ENCODE results near the gene MIGA1. TPM values are rescaled to one million over a fixed set of nuclear protein-coding genes. Genes with fewer than 3 reads are reported as not detected.
"Not testable (repeated sequence)": the region's sequence is repeated elsewhere in the genome, so short reads cannot be mapped to it uniquely, and the experiment has no call there.

The MIGA1 gene
- total and polyA plus RNA-seq, 2 of the 4 experiments (the other 2 are of a cell fraction): 5.7 to 16.3 TPM

DNA sequence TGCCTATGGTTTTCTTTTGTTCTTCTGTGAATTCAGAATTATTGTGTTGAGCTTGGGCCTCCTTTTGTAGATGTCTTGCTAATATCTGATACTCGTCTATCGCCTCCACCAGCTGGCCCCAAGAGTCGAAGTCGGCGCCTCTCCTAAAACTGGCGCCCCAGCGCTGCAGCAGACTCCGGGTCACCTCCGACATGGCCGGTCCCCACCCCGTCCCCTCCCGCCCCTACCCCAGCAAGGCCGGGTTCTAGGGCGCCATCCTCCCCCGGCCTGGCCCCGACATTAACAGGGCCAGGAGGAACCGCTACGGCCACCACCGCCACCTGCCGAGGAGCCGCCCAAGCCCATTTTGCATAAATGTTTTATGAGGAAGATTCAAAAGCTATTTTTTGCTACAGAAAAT lies 32.1 kb downstream of the MIGA1 start:
- CTCF ChIA-PET: not testable (repeated sequence)

More for the DNA sequence above, 32.1 kb downstream of the MIGA1 start:
- H4K91ac ChIP-seq (ENCODE audit: insufficient read depth, low read depth, low read length); H2BK15ac ChIP-seq (ENCODE audit: low read depth, low read length); H3K56ac ChIP-seq (ENCODE audit: extremely low read depth, insufficient read depth, low read length); H2BK120ac ChIP-seq (ENCODE audit: low read depth, low read length); H4K8ac ChIP-seq (ENCODE audit: low read depth in 2 of 2, low read length in 2 of 2); H3K9me3 ChIP-seq (ENCODE audit: control insufficient read depth, insufficient read depth, low read length); BruUV-seq (replicated peaks); H2AK9ac ChIP-seq (replicated peaks; ENCODE audit: low read depth, low read length, poor library complexity); H2BK20ac ChIP-seq (ENCODE audit: low read depth, low read length); H3K27ac ChIP-seq (ENCODE audit: insufficient read depth, low read length); H2AFZ ChIP-seq (replicated peaks; ENCODE audit: low read length, poor library complexity); dilution Hi-C loops (cut with HindIII; ENCODE audit: low sequenced_read_pairs, unreplicated experiment); H3K23ac ChIP-seq (ENCODE audit: low read depth, low read length); ATAC-seq (ENCODE audit: low read depth); DNase-seq; H3K9me1 ChIP-seq (ENCODE audit: insufficient read depth, low read length); H3K27me3 ChIP-seq (ENCODE audit: control insufficient read depth, insufficient read depth, low read length); H3K79me1 ChIP-seq (ENCODE audit: low read depth in 1 of 2, low read length in 2 of 2); H3K4me1 ChIP-seq (ENCODE audit: control insufficient read depth, insufficient read depth, low read length); H3K4ac ChIP-seq (ENCODE audit: low read depth, low read length); intact Hi-C loops (cut with micrococcal nuclease); H2BK5ac ChIP-seq (ENCODE audit: low read depth, low read length, poor library complexity, severe bottlenecking); POLR2A ChIA-PET (ENCODE audit: unreplicated experiment); H4K20me1 ChIP-seq (ENCODE audit: insufficient read depth, low read length); H3K9ac ChIP-seq (ENCODE audit: low read depth, low read length); H2AK5ac ChIP-seq (ENCODE audit: low read depth, low read length); H3K14ac ChIP-seq (replicated peaks; ENCODE audit: low read depth, low read length); H3K4me3 ChIP-seq (ENCODE audit: insufficient read depth, low read depth, low read length); H4K5ac ChIP-seq (ENCODE audit: low read depth, low read length); H3K4me2 ChIP-seq (ENCODE audit: low read depth, low read length); H3K18ac ChIP-seq (ENCODE audit: low read depth, low read length): not testable (repeated sequence)
- WGBS, 2 experiments (ENCODE audit: extremely low coverage in 2 of 2, insufficient read length in 1 of 2): no CpG with 5 or more reads among the region's 21 CpGs
- H3K36me3 ChIP-seq (ENCODE audit: control insufficient read depth, insufficient read depth, low read length): peaks cover 21% of the 10 kb centered on the region
- in situ Hi-C loops (cut with MboI; ENCODE audit: low sequenced_read_pairs): loop anchor here (25.0 kb wide), 1 partner anchor 301 kb away; no protein-coding TSS in a partner anchor

Measured in IMR-90 (cell line).